ENCODE measurements around the gene PCDHGB5. TPM values are rescaled to one million over a fixed set of nuclear protein-coding genes. Genes with fewer than 3 reads are reported as not detected.

PCDHGB5 gene
- polyA plus RNA-seq, 1 donor from 2014 or later, result 0.17 TPM

DNA sequence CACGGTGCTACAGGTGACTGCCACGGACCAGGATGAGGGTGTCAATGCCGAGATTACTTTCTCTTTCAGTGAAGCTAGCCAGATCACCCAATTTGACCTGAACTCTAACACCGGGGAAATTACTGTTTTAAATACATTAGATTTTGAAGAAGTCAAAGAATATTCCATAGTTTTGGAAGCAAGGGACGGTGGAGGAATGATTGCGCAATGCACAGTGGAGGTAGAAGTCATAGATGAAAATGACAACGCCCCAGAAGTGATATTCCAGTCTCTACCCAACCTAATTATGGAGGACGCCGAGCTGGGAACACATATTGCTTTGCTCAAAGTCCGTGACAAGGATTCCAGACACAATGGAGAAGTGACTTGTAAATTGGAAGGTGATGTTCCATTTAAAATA, 9.1 kb upstream of the PCDHGB5 start:
- Histone ChIP-seq H4K20me1 (ENCODE audit: insufficient read depth) (no peaks in the 10 kb centered on the region), H3K36me3 (ENCODE audit: insufficient read depth, low read length) (no peaks in the 10 kb centered on the region), H3K27me3 (ENCODE audit: insufficient read depth, low read depth, low read length) (no peaks in the 10 kb centered on the region), H3K4me2 (ENCODE audit: low read length) (no peak overlapping the region), H3F3A (ENCODE audit: insufficient read depth, low read length, poor library complexity, severe bottlenecking) (no peaks in the 10 kb centered on the region), H3K9me3 (ENCODE audit: low read length) (peaks cover 37% of the 10 kb centered on the region), H3K4me3 (ENCODE audit: low read length) (peak overlapping the region; percentile 53), H3K9ac (ENCODE audit: low read length) (no peak overlapping the region), H3K9me2 (ENCODE audit: insufficient read depth, low read length) (no peaks in the 10 kb centered on the region), H2AFZ (ENCODE audit: low read depth, low read length) (no peak overlapping the region), H3K27ac (ENCODE audit: low read length) (no peak overlapping the region), H3K79me2 (replicated peaks; ENCODE audit: insufficient read depth, low read length) (no peaks in the 10 kb centered on the region)
- TF ChIP-seq MXI1 (conservative IDR thresholded peaks at IDR 0.05; ENCODE audit: poor library complexity, severe bottlenecking) (no peak), TAF1 (IDR thresholded peaks at IDR 0.05; ENCODE audit: low read depth) (no peak), EP300 (conservative IDR thresholded peaks at IDR 0.05; ENCODE audit: poor library complexity, severe bottlenecking) (no peak), POLR2AphosphoS5 (IDR thresholded peaks at IDR 0.05) (no peak), EZH2 (IDR thresholded peaks at IDR 0.05; ENCODE audit: borderline replicate concordance, insufficient read depth, low read length, poor library complexity, severe bottlenecking) (no peak), SMC3 (conservative IDR thresholded peaks at IDR 0.05; ENCODE audit: poor library complexity) (no peak), RAD21 (conservative IDR thresholded peaks at IDR 0.05) (no peak)
- TF ChIP-seq, protein P1, sequence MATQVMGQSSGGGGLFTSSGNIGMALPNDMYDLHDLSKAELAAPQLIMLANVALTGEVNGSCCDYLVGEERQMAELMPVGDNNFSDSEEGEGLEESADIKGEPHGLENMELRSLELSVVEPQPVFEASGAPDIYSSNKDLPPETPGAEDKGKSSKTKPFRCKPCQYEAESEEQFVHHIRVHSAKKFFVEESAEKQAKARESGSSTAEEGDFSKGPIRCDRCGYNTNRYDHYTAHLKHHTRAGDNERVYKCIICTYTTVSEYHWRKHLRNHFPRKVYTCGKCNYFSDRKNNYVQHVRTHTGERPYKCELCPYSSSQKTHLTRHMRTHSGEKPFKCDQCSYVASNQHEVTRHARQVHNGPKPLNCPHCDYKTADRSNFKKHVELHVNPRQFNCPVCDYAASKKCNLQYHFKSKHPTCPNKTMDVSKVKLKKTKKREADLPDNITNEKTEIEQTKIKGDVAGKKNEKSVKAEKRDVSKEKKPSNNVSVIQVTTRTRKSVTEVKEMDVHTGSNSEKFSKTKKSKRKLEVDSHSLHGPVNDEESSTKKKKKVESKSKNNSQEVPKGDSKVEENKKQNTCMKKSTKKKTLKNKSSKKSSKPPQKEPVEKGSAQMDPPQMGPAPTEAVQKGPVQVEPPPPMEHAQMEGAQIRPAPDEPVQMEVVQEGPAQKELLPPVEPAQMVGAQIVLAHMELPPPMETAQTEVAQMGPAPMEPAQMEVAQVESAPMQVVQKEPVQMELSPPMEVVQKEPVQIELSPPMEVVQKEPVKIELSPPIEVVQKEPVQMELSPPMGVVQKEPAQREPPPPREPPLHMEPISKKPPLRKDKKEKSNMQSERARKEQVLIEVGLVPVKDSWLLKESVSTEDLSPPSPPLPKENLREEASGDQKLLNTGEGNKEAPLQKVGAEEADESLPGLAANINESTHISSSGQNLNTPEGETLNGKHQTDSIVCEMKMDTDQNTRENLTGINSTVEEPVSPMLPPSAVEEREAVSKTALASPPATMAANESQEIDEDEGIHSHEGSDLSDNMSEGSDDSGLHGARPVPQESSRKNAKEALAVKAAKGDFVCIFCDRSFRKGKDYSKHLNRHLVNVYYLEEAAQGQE (IDR thresholded peaks at IDR 0.05; ENCODE audit: borderline replicate concordance), result no peak
- TF ChIP-seq, protein P2, sequence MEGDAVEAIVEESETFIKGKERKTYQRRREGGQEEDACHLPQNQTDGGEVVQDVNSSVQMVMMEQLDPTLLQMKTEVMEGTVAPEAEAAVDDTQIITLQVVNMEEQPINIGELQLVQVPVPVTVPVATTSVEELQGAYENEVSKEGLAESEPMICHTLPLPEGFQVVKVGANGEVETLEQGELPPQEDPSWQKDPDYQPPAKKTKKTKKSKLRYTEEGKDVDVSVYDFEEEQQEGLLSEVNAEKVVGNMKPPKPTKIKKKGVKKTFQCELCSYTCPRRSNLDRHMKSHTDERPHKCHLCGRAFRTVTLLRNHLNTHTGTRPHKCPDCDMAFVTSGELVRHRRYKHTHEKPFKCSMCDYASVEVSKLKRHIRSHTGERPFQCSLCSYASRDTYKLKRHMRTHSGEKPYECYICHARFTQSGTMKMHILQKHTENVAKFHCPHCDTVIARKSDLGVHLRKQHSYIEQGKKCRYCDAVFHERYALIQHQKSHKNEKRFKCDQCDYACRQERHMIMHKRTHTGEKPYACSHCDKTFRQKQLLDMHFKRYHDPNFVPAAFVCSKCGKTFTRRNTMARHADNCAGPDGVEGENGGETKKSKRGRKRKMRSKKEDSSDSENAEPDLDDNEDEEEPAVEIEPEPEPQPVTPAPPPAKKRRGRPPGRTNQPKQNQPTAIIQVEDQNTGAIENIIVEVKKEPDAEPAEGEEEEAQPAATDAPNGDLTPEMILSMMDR (IDR thresholded peaks at IDR 0.05; ENCODE audit: poor library complexity, severe bottlenecking), result no peak

DNA sequence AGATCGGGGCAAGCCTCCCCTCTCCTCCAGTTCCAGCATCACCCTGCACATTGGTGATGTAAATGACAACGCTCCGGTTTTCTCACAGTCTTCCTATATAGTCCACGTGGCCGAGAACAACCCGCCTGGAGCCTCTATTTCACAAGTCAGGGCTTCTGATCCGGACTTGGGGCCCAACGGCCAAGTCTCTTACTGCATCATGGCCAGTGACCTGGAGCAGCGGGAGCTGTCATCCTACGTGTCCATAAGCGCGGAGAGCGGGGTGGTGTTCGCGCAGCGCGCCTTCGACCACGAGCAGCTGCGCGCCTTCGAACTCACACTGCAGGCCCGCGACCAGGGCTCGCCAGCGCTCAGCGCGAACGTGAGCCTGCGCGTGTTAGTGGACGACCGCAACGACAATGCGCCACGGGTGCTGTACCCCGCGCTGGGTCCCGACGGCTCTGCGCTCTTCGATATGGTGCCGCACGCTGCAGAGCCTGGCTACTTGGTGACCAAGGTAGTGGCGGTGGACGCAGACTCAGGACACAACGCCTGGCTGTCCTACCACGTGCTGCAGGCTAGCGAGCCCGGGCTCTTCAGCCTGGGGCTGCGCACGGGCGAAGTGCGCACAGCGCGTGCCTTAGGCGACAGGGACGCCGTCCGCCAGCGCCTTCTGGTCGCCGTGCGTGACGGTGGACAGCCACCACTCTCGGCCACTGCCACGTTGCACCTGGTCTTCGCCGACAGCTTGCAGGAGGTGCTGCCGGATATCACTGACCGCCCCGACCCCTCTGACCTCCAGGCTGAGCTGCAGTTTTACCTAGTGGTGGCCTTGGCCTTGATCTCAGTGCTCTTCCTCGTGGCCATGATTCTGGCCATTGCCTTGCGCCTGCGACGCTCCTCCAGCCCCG, 8.3 kb upstream of the PCDHGB5 start:
- H4K20me1 ChIP-seq (ENCODE audit: insufficient read depth), result no peaks in the 10 kb centered on the region
- H3K9me3 ChIP-seq (ENCODE audit: low read length), result peaks cover 43% of the 10 kb centered on the region
- H3K27me3 ChIP-seq (ENCODE audit: insufficient read depth, low read depth, low read length), result no peaks in the 10 kb centered on the region
- no peak overlapping the region for H3K27ac ChIP-seq (ENCODE audit: low read length)
- H3K4me2 ChIP-seq (ENCODE audit: low read length), result no peak overlapping the region
- H3K79me2 ChIP-seq (replicated peaks; ENCODE audit: insufficient read depth, low read length), result no peaks in the 10 kb centered on the region
- no peaks in the 10 kb centered on the region for H3K36me3 ChIP-seq (ENCODE audit: insufficient read depth, low read length)
- TF ChIP-seq MXI1 (conservative IDR thresholded peaks at IDR 0.05; ENCODE audit: poor library complexity, severe bottlenecking) (no peak), EP300 (conservative IDR thresholded peaks at IDR 0.05; ENCODE audit: poor library complexity, severe bottlenecking) (no peak), RAD21 (conservative IDR thresholded peaks at IDR 0.05) (no peak), SMC3 (conservative IDR thresholded peaks at IDR 0.05; ENCODE audit: poor library complexity) (no peak), EZH2 (IDR thresholded peaks at IDR 0.05; ENCODE audit: borderline replicate concordance, insufficient read depth, low read length, poor library complexity, severe bottlenecking) (no peak), TAF1 (IDR thresholded peaks at IDR 0.05; ENCODE audit: low read depth) (no peak), POLR2AphosphoS5 (IDR thresholded peaks at IDR 0.05) (no peak)
- TF ChIP-seq, protein P2 (IDR thresholded peaks at IDR 0.05; ENCODE audit: poor library complexity, severe bottlenecking), result no peak
- TF ChIP-seq, protein P1 (IDR thresholded peaks at IDR 0.05; ENCODE audit: borderline replicate concordance), result no peak
- peak overlapping the region; percentile 53 for H3K4me3 ChIP-seq (ENCODE audit: low read length)
- no peak overlapping the region for H2AFZ ChIP-seq (ENCODE audit: low read depth, low read length)
- no peak overlapping the region for H3K9ac ChIP-seq (ENCODE audit: low read length)
- H3F3A ChIP-seq (ENCODE audit: insufficient read depth, low read length, poor library complexity, severe bottlenecking), result no peaks in the 10 kb centered on the region
- no peaks in the 10 kb centered on the region for H3K9me2 ChIP-seq (ENCODE audit: insufficient read depth, low read length)

Measured in neural cell (in vitro differentiated cells).